GM18502 (cell line): ENCODE results near the gene POLR3A.
"Not testable (repeated sequence)": the region's sequence is repeated elsewhere in the genome, so short reads cannot be mapped to it uniquely, and the experiment has no call there.

Experiments
- ATAC-seq: cut with Tn5 transposase; IDR thresholded peaks from one replicate; pipeline ENCODE4 v1.9.1; 2021; ENCODE audit warnings: mild to moderate bottlenecking; ENCODE audit not compliant: unreplicated experiment, poor library complexity

The POLR3A gene

GRCh38 chr10:78025685-78026364, 3.5 kb downstream of the POLR3A start:
- no peak for ATAC-seq

- no peak for ATAC-seq
Measured at GRCh38 chr10:78023741-78024140, 5.6 kb downstream of the POLR3A start.

DNA sequence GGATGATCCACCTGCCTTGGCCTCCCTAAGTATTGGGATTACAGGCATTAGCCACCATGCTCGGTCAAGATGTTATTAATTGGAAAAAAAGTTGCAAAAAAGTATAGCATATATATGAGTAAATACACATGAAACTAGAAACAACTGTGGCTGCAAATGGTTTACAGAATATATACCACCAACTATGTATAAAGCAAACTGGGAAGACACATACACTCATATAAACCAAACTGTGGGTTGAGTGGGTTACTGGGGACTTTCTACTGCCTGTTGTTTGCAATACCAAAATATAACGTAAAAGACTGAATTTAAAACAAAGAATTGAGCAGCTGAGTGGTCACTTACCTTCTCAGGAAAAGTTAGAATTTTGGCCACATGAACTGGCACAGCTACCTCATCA, 8.1 kb downstream of the POLR3A start:
- no peak for ATAC-seq

DNA sequence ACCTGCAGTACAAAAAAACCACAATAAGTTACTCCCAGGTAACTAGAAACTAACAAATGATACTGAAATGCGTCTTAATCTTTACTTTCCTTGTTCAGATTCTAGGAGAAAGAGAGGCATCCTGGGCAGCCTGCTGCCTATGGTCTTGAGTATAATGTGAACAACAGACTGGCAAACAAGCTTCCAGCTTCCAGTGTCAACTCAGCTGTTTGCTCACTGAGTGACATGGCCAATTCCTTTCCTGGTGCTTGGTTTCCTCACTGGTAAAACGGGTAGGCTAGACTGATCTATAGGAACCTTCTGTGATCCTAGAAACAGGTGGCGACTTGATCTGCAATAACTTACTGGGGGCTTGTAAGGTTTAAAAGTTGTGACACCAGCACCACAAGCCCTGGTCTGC, 10.1 kb downstream of the POLR3A start:
- no peak for ATAC-seq

GRCh38 chr10:78017856-78018255, 11.5 kb downstream of the POLR3A start:
- ATAC-seq: no peak

- no peak for ATAC-seq
Measured at GRCh38 chr10:78015546-78015945, 13.8 kb downstream of the POLR3A start.

DNA sequence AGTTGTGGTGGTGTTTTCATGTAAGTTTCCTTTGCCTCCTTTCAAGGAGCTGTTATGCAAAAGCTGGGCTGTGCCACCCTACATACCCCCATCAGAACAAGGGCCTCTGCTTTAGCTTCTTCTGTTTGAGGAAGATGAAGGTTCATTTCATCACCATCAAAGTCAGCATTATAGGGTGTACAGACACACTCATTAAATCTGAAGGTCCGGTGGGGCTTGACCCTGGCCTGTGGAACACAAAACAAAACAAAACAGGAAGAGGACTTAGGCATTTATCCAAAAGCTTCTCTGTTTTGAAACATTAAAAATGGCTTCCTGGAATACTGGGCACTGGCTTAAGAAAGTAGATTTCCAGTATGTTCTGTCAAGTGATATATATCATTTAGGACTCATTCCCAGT, 15.8 kb downstream of the POLR3A start:
- ATAC-seq: no peak

GRCh38 chr10:78011065-78011464, 18.2 kb downstream of the POLR3A start:
- no peak for ATAC-seq

DNA sequence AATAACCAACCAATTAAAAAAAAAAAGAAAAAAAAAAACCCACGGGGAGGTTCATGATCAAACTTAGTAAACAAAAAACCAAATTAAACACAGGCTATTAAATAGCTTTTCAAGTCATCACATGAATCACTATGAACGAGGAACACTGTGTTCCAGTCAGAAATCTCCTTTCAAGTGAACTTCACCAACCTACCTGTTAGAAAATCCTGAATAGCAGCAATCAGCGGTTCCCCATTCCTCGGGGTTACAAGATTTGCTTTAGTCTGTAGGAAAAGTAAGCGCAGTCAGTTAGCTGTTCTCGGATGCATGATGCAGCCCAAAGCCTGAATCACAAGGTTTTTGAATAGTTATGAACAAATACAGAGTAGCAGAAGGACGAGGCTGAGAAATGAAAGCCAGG, 19.0 kb downstream of the POLR3A start:
- no peak for ATAC-seq

- no peak for ATAC-seq
Measured at GRCh38 chr10:78009662-78010061, 19.7 kb downstream of the POLR3A start.

- no peak for ATAC-seq
Measured at GRCh38 chr10:78007172-78007571, 22.1 kb downstream of the POLR3A start.

- ATAC-seq: no peak
Measured at GRCh38 chr10:78004215-78005026, 24.9 kb downstream of the POLR3A start.

DNA sequence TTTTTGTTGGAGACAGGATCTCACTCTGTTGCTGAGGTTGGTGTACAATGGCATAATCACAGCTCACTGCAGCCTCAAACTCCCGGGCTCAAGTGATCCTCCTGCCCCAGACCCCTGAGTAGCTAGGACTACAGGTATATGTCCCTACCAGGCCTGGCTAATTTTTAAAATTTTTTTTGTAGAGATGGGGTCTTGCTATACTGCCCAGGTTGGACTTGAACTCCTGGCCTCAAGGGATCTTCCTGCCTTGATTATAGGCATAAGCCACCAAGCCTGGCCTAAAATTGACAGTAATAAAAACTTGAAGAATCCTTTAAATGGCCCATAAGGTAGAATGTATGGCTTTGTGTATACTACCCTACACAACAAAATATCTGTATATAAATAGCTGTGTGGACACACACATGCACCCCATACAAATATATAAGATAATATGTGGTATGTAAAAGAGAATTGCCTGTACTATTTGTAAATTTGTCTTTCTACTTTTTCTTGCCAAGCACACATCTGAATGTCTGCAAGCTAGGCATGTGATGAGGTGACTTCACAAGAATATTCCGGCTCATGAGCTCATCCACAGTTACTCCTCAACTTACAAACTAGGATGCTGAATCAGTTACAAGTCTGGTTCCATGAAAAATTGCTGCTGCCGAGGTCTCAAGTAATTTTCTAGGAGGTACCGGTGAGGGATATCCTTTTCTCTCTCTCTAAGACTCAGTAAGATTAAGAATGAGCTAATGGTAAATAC, 26.6 kb downstream of the POLR3A start:
- no peak for ATAC-seq

DNA sequence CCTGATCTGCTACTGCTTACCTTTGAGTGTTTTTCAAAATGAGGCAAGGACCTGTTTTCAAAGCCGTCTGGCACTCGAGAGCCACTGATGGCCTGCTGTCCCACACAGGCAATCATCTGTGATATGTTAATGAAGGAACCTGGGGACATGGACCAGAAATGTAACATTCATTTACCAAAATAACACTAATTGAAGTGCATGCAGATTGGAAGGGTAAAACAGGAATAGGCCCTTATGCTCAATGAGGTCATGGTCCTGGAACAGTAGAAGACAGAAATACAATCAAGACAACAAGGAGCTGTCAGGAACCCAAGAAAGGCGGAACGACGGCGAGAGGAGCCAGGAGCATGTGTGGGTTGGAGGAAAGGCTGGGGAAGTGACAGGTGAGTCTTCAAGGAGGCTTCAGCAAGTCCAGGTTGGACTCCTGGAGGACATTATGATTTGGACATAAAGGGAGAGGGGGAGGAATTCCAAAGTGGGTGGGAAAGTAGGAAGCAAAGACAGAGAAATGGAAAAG, 28.3 kb downstream of the POLR3A start:
- no peak for ATAC-seq

GRCh38 chr10:78000206-78000605, 29.1 kb downstream of the POLR3A start:
- ATAC-seq: no peak

- not testable (repeated sequence) for ATAC-seq
Measured at GRCh38 chr10:77998780-77999179, 30.5 kb downstream of the POLR3A start.

- no peak for ATAC-seq
Measured at GRCh38 chr10:77993620-77994019, 35.7 kb downstream of the POLR3A start.

GRCh38 chr10:77989081-77989724, 40.1 kb downstream of the POLR3A start:
- ATAC-seq: no peak

- ATAC-seq: no peak
Measured at GRCh38 chr10:77987671-77988255, 41.6 kb downstream of the POLR3A start.

- no peak for ATAC-seq
Measured at GRCh38 chr10:77984986-77985385, 44.3 kb downstream of the POLR3A start.
